NCI-H1048 (cell line): ENCODE data around the gene RRM2.
A peak's percentile ranks its signal among the peaks of the same experiment; 100 is the strongest.

Experiments used
- DNase-seq: peaks from one replicate; lab custom pipeline; 2025; lab: John Stamatoyannopoulos, UW

RRM2 gene

DNA sequence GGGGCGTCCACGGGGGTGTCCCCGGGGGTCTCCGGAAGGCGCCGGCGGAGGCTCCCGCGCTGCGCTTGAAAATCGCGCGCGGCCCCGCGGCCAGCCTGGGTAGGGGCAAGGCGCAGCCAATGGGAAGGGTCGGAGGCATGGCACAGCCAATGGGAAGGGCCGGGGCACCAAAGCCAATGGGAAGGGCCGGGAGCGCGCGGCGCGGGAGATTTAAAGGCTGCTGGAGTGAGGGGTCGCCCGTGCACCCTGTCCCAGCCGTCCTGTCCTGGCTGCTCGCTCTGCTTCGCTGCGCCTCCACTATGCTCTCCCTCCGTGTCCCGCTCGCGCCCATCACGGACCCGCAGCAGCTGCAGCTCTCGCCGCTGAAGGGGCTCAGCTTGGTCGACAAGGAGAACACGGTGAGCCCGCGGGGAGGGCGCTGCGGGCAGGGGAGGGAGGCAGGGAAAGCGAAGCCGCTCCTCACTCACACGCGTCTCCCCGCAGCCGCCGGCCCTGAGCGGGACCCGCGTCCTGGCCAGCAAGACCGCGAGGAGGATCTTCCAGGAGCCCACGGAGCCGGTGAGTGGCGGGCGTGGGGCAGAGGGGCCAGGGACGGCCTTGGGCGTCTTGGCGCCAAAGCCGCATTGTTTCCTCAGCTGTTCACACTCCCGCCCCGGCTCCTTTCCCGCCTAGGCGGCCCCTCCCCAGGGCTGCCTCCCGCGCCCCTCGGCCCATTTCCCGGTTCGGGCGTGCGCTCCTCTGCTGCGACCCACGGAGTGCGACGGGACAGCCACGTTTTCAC is at the start of gene RRM2:
Gene RRM2, plus strand, starts transcription at position 240 of the 781 bp plus-strand sequence. Its CDS starts 60 bp downstream, at position 300.
- peak; percentile 86 for DNase-seq

- DNase-seq = no peak
These were observed 48.8 kb upstream of the RRM2 start for GRCh38 chr2:10073706-10074105.

DNA sequence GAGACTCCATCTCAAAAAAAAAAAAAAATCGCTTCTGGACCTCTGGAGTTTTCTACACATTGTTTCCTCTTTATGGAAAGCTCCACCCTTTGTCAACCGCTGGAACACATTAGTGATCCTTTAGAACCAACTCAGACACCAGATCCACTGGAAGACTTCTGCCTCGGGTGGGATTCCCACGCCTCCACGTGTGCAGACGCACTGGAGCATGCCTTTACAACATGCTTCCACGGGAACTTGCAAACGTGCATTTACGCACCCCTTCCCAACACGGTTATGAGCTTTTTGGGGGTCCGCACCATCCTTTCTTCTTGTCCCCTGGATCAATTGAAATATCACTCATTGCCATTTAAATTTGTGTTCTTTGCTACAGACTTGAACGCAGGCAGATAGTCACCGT is 47.4 kb upstream of the RRM2 start:
- no peak for DNase-seq

DNA sequence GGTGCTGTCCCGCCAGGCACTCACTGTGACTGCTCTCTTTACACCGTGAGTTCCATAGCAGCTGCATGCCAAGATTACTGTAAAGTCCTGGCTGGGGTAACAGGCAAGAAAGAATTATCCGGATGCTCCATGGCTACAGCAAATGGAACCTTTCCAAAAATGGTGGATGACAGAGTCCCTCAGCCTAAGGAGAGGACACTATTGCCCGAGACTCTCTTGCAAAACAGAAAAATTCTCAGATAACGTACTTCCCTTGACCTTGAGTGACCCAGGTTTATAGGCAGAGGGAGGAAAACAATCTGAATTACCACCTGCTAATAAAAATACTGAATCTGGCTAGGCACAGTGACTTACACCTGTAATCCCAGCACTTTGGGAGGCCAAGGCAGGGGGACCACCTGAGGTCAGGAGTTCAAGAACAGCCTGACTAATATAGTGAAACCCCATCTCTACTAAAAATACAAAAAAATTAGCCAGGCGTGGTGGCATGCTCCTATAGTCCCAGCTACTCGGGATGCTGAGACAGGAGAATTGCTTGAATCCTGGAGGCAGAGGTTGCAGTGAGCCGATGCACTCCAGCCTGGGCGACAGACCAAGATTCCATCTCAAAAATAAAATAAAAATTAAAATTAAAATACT is 46.8 kb upstream of the RRM2 start:
- no peak for DNase-seq

DNA sequence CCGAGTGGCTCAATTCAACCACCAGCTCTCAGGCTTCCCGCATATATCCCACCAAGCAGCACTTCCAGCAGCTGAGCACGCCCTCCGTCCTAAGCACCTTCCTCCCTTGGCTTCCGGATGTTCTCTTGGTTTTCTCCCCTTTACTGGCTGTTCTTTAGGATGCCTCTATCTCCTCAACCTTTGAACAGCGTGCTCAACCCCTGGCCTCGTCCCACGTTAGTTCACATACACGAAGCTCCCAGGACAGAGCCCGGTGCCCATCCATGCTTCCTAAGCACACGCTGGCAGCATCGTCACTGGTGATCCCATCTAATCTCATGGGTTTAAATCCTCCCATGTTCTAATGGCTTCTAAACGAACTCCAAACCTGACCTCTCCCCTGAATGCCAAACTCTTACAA is 46.0 kb upstream of the RRM2 start:
- no peak for DNase-seq

DNA sequence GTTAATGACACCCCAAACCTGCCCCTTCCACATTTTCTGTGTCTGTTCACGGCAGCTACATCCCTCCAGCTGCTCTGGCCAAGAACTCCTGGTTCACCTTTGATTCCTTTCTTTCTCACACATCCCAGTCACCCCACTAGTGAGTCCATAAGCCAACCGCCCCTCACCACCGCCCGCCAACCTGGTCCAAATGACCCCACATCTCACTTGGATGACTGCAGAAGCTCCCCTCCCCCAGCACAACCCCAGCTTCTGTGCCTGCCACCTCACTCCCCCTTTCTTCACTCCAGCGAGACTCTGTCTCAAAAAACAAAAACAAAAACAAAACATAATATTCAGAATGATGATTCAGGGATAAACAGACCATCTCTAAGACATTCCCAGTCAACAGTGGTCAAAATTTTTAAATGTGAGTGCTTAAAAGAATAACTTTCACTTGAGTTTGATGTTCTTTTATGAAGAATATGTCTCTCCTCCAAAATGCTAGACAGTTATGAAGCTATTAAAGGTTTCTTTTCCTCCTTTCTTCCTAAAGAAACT is 45.5 kb upstream of the RRM2 start:
- DNase-seq = no peak

- no peak for DNase-seq
These were observed 44.5 kb upstream of the RRM2 start for GRCh38 chr2:10078001-10078400.

- no peak for DNase-seq
These were observed 43.8 kb upstream of the RRM2 start for GRCh38 chr2:10078704-10079265.

DNA sequence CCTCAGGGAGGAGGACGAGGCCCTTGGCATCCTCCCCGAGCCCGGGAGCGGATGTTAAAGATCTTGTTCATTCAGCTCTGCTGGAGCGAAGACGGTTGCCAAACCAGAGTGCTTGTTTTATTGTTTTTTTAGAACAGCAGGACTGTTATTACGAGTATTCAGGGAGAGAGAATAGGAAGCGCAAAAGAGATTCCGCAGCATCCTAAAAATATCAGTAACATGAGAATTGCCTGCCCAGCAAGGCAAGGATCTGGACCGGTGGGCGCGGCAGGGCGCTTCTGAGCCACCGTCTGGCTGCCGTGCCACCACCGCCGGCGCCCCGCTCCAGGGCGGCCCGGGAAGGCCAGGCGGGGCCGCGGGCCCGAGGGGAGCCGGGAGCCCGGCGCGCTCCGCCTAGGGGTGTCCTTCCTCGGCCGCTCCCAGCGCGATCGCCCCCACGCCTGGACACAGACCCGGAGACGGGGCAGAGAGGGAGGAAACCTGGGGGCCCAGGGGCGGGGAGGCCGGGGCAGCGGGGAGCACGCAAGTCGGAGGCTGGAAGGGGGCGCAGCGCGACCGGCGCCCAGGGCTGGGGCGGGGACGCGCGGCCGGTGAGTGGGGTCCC is 43.2 kb upstream of the RRM2 start:
- DNase-seq = no peak

DNA sequence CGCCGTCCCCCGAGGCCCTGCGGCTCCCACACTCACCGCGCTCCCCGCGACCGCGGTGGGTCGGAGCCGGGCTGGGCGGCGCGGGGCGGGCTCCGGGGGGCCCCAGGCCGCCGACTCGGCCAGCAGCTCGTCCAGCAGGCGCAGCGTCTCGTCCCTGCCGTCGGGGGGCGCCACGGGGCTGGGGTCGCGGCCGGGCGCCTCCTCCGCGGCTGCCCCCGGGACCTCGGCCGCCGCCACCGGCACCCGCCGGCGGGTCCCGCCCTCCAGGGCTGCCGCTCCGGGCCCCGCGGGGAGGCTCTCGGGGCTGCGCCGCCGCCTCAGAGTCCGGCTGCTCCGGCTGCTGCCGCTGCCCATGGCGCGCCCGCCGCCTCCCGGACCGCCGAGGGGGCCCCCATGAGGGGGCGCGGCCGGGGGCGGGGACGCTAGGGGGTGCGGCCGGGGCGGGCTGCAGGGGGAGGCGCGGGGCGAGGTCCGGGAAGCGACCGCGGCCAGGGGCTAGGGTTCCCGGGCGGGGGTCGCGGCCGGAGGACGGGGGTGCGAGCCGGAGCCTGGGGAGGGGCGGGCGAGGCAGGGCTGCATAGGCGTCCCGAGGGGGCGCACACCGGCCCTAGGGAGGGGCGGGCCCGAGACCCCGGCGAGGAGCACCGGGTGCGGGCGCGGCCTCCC is 42.5 kb upstream of the RRM2 start, which contains the start of gene CYS1:
Gene CYS1, minus strand, starts transcription at position 542 of the 666 bp plus-strand sequence. Its CDS starts 188 bp downstream, at position 354.
- no peak for DNase-seq

DNA sequence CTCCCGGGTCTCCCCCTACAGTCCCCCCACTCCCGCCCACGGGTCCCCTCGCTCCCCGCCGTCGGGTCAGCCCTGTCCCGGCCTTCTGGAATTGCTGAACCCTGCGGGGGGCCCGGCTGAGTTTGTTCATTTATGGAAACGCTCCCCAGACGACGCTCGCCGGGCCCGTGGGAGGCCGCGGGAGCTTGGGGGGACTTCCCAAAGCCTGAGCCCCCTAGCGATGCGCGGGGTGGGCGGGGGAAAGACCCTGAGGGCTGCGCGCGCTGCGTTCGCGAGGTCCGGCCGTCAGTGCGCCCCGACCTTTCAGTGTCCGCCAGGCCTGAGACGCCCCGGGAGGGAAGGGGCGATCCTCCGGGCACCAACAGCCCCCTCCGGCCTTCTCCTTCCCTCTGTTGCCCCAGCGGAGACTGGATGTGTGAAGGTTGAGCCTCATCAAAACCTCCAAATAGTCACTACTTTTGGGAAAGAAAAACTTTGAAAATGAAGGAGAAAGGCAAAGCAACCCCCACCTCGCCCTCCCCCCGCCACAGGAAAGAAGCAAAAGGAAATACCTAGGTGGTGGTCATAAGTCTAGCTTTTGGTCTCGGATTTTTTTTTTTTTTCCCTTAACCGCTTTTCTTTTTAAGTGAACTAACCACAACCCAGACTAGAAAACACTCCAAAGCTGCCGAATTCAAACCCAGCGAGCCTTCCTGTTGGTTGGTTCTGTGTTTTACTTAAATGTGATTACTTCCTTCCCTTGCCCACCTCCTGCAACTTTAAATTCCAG is 41.8 kb upstream of the RRM2 start:
- DNase-seq = no peak

DNA sequence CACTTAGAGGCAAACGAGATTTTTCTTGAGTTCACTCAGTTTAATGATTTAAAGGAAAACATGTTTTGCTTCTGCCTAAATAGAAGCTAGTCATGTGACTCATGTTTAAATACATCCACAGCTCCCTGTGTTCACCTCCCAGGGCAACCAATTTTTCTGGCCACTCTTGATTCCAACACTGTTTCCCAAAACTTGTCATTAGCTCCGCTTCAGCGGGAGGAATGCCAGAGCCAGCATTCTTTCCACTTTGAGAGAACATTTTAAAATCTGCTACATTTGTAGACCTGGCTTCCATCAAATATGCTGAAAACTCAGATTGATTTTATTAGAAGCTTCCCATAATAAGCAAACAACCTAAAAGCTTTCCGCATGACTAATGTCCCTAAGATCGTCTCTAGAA is 39.5 kb upstream of the RRM2 start:
- no peak for DNase-seq

DNA sequence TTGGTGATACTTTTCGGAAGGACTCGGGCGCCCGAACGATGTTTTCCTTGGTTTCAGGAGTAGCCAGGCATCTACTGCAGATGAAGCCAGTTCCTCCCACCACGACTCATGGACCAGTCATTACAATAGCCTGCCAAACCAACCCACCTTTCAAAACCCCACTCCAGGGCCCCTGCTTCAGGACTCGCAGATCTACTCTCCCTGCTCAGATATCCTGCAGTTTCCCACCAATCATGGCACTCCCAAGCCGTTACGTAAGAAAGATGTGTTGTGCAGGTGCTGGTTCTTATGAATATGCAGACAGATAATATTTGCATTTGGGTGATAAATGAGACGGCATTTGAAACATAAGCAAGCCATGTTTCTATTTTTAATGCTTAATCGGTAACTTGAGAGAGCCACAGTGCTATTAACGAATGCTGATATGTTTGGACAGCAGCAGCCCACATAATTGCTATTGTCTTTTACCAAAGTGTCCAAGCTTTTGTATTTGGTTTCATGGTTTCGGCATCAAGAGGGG is 38.8 kb upstream of the RRM2 start:
- no peak for DNase-seq

DNA sequence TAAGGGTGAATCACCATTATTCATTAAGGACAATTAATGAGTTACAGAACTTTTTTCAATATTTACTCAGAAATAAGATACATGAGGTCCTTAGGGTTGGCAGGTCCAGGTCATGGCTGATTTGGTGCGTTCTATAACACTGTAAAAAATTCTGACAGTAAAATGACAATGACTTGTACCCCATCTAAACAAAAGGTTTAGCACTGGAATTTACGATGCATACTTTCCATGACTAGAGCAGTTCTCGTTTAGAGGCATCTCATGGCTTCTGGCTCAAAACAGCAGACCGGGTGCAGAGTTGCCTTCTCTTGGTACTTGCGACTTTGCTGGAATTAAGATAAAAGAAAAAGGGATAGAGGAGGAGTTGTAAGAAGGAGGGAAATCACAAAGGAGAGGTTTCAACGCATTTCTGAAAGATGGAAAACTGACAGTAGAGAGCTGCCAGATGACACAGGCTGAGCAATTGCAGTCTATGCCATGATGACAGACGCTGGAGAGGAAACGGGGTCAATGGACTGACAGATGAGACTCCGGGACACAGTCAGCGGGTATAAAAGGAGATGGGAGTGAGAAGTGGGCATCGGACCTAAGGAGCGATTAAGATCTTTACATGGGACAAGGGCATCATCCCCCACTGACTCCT is 38.2 kb upstream of the RRM2 start:
- no peak for DNase-seq

DNA sequence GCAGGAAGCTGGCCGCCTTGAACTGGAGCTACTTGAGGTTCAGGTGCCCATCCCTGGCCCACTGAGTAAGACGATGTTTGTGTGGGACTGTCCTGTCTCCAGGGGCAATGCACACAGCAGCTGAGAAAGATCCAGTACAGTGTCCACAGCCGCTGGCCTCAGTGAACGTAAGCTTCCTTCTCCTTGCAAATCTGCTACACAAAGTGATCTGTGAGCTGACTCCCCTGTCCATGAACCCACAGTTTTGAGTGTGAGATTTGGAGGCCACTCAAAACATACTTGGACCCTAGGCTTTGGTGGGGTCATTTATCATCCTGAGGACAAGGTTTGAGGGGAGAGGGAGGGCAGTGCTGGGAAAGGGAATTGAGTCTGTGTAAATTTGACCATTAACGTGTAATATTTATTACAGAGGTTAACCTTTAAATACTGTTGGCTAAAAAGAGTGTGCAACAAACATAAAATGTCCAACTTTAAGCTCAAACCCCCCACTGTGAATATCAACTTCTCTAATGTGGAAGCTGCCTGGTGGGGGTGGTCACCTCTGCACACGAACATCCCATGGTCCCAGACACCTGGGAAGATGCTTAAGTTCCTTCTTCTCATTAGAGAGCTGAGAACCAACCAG is 37.4 kb upstream of the RRM2 start:
- DNase-seq = no peak

GRCh38 chr2:10085668-10086059 is 36.9 kb upstream of the RRM2 start:
- no peak for DNase-seq

- no peak for DNase-seq
These were observed 35.6 kb upstream of the RRM2 start for GRCh38 chr2:10086950-10087349.

DNA sequence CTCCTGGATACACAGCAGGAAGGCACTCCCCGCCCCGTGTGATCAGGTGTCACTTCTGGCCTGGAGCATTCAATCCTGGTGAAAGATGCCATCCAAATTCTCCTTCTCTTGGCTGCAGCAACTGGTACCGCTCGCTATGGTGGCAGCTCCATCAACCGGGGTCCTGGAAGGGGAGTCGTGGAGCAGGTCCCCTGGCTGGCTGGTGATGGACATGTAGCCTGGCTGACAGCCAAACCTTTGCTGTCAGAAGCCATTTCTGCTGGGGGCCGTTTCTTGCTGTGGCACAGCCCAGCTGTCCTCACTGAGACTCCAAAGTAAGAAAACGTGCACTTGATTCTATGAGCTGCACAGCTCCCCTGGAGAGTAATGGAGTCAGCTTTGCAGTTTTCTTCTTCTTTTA is 35.2 kb upstream of the RRM2 start:
- DNase-seq = no peak

- no peak for DNase-seq
These were observed 32.9 kb upstream of the RRM2 start for GRCh38 chr2:10089565-10090190.
